ENCODE results near the gene SPSB4. TPM values are rescaled to one million over a fixed set of nuclear protein-coding genes. Genes with fewer than 3 reads are reported as not detected.

The SPSB4 gene
- total and polyA plus RNA-seq, 10 donors, result 0.87 to 10.7 (median 5.9) TPM

- intact Hi-C loops (cut with DNase I; ENCODE audit: low total_unique reads), result no loop called here
- Histone ChIP-seq H3K9me3 (no peaks in the 10 kb centered on the region), H3K27me3 (replicated peaks in 1 of 7) (no peaks in the 10 kb centered on the region), H3K4me1 (no peaks in the 10 kb centered on the region), H3K27ac (no peak overlapping the region), H3K36me3 (no peaks in the 10 kb centered on the region), H3K4me3 (no peak overlapping the region)
- WGBS, 5 donors, result 86 to 93% (median 92%) methylated on average over 9 of the region's 9 CpGs
- DNase-seq, result no peak
- no peak for TF ChIP-seq POLR2AphosphoS5 (IDR thresholded peaks at IDR 0.05)
- TF ChIP-seq CTCF (IDR thresholded peaks at IDR 0.05 in 8 of 11, conservative IDR thresholded peaks at IDR 0.05 in 3 of 11), result no peak
- no peak for TF ChIP-seq POLR2A (IDR thresholded peaks at IDR 0.05)
These were observed 100.3 kb downstream of the SPSB4 start for GRCh38 chr3:141151439-141151838.

GRCh38 chr3:141152130-141152529 is 101.0 kb downstream of the SPSB4 start:
- TF ChIP-seq POLR2A (IDR thresholded peaks at IDR 0.05) (no peak), POLR2AphosphoS5 (IDR thresholded peaks at IDR 0.05) (no peak), CTCF (IDR thresholded peaks at IDR 0.05 in 8 of 11, conservative IDR thresholded peaks at IDR 0.05 in 3 of 11) (no peak)
- Histone ChIP-seq H3K9me3 (no peaks in the 10 kb centered on the region), H3K36me3 (no peaks in the 10 kb centered on the region), H3K4me1 (no peaks in the 10 kb centered on the region), H3K27ac (no peak overlapping the region), H3K27me3 (replicated peaks in 1 of 7) (no peaks in the 10 kb centered on the region), H3K4me3 (no peak overlapping the region)
- WGBS, 5 donors, result 68 to 92% (median 86%) methylated on average over 4 to 9 of the region's 9 CpGs
- intact Hi-C loops (cut with DNase I; ENCODE audit: low total_unique reads), result no loop called here
- no peak for DNase-seq

- H3K27me3 ChIP-seq (replicated peaks in 1 of 7), result no peaks in the 10 kb centered on the region
- intact Hi-C loops (cut with DNase I; ENCODE audit: low total_unique reads), result no loop called here
- H3K36me3 ChIP-seq, result no peaks in the 10 kb centered on the region
- no peaks in the 10 kb centered on the region for H3K9me3 ChIP-seq
- no peak overlapping the region for H3K4me3 ChIP-seq
- TF ChIP-seq POLR2A (IDR thresholded peaks at IDR 0.05) (no peak), CTCF (IDR thresholded peaks at IDR 0.05 in 8 of 11, conservative IDR thresholded peaks at IDR 0.05 in 3 of 11) (no peak), POLR2AphosphoS5 (IDR thresholded peaks at IDR 0.05) (no peak)
- 81 to 87% (median 83%) methylated on average over 7 of the region's 7 CpGs for WGBS, 5 donors
- H3K27ac ChIP-seq, result no peak overlapping the region
- no peaks in the 10 kb centered on the region for H3K4me1 ChIP-seq
- no peak for DNase-seq
These were observed 101.9 kb downstream of the SPSB4 start for GRCh38 chr3:141152801-141153678.

GRCh38 chr3:141153679-141153966 is 102.5 kb downstream of the SPSB4 start:
- H3K4me3 ChIP-seq, result no peak overlapping the region
- H3K27ac ChIP-seq, result no peak overlapping the region
- H3K36me3 ChIP-seq, result no peaks in the 10 kb centered on the region
- no peaks in the 10 kb centered on the region for H3K4me1 ChIP-seq
- no peaks in the 10 kb centered on the region for H3K27me3 ChIP-seq (replicated peaks in 1 of 7)
- TF ChIP-seq CTCF (IDR thresholded peaks at IDR 0.05 in 8 of 11, conservative IDR thresholded peaks at IDR 0.05 in 3 of 11) (no peak), POLR2A (IDR thresholded peaks at IDR 0.05) (no peak), POLR2AphosphoS5 (IDR thresholded peaks at IDR 0.05) (no peak)
- WGBS, 5 donors, result 65 to 91% (median 86%) methylated on average over 1 of the region's 1 CpG
- intact Hi-C loops (cut with DNase I; ENCODE audit: low total_unique reads), result no loop called here
- H3K9me3 ChIP-seq, result peaks cover 0 to 1% (median 0%) of the 10 kb centered on the region in 8 donors
- no peak for DNase-seq
